Measurements from ENCODE around the gene SCGB1C1. TPM values are rescaled to one million over a fixed set of nuclear protein-coding genes. Genes with fewer than 3 reads are reported as not detected.

Gene SCGB1C1
- total and polyA plus RNA-seq, 9 of the 15 experiments (the other 6 are each of a cell fraction or from before 2014, with no cell fraction given), result not detected

DNA sequence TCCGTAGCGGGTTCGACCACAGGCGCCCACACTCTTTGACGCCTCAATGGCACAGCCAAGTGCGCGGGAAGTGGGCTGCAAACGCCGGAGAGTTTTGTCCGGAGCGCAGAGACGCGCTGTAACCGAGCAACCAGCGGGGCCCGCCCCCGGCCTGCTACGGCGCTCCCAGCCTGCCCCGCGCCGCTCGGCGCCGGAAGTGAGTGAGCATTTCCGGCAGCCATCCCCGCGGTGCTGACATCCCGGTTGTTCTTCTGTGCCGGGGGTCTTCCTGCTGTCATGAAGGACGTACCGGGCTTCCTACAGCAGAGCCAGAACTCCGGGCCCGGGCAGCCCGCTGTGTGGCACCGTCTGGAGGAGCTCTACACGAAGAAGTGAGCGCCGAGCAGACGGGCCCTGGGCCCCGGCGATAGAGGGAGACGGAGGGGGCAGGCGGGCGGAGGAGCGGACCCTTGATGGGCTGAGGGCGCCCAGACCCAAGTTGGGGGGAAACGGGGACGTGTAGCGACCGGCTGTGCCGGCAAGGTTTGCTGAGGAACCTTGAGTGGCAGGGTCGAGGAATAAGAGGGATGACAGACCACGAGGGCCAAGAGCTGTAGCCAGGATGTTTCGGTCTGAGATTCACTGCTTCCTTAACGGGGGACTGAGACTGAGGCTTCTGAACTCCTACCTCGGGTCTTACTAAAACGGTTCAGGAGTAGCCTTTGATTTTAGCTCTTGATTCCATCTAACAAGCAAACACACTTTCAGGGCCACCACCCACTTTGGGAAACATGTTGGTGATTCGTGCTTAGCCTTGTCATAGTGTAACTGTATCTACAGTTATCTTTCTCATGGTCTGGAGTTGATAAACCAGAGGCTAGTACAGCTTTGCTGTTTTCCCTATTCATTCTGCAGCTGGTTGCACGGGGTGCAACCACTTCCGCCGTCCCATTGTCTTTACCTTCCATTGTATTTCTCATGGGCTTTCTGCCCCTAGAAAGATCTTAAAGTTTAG, 44.2 kb downstream of the SCGB1C1 start, which contains the start of gene PSMD13 (continued):
- TF ChIP-seq CBX3 (IDR thresholded peaks at IDR 0.05; ENCODE audit: borderline replicate concordance in 1 of 2, low read length in 2 of 2), result no peak
- TF ChIP-seq ZNF764 (CRISPR knock-in tag; IDR thresholded peaks at IDR 0.05; ENCODE audit: low read depth), result no peak
- no peak for TF ChIP-seq POLR3G (IDR thresholded peaks at IDR 0.05; ENCODE audit: extremely low read depth, insufficient read length, insufficient replicate concordance)
- TF ChIP-seq SRSF7 (optimal IDR thresholded peaks at IDR 0.05; ENCODE audit: low read depth, low read length), result no peak
- TF ChIP-seq MCM5 (IDR thresholded peaks at IDR 0.05; ENCODE audit: low read depth), result no peak
- TF ChIP-seq HNRNPUL1 (IDR thresholded peaks at IDR 0.05; ENCODE audit: low read length), result no peak
- no peak; the same call in none of the 2 replicates for TF ChIP-seq MXI1 (IDR thresholded peaks at IDR 0.05; ENCODE audit: low read depth, low read length)
- TF ChIP-seq HNRNPK (IDR thresholded peaks at IDR 0.05; ENCODE audit: low read depth, low read length, poor library complexity, severe bottlenecking), result no peak
- no peak for TF ChIP-seq MCM2 (IDR thresholded peaks at IDR 0.05; ENCODE audit: low read depth)
- TF ChIP-seq RFX5 (IDR thresholded peaks at IDR 0.05; ENCODE audit: low read depth, low read length), result no peak
- TF ChIP-seq, protein P1, sequence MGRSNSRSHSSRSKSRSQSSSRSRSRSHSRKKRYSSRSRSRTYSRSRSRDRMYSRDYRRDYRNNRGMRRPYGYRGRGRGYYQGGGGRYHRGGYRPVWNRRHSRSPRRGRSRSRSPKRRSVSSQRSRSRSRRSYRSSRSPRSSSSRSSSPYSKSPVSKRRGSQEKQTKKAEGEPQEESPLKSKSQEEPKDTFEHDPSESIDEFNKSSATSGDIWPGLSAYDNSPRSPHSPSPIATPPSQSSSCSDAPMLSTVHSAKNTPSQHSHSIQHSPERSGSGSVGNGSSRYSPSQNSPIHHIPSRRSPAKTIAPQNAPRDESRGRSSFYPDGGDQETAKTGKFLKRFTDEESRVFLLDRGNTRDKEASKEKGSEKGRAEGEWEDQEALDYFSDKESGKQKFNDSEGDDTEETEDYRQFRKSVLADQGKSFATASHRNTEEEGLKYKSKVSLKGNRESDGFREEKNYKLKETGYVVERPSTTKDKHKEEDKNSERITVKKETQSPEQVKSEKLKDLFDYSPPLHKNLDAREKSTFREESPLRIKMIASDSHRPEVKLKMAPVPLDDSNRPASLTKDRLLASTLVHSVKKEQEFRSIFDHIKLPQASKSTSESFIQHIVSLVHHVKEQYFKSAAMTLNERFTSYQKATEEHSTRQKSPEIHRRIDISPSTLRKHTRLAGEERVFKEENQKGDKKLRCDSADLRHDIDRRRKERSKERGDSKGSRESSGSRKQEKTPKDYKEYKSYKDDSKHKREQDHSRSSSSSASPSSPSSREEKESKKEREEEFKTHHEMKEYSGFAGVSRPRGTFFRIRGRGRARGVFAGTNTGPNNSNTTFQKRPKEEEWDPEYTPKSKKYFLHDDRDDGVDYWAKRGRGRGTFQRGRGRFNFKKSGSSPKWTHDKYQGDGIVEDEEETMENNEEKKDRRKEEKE (IDR thresholded peaks at IDR 0.05; ENCODE audit: borderline replicate concordance in 1 of 2, control insufficient read depth in 1 of 2, low read depth in 2 of 2, low read length in 1 of 2), result no peak
- no peak for TF ChIP-seq KAT8 (IDR thresholded peaks at IDR 0.05; ENCODE audit: low read depth)
- 0 out of 2 replicates have a peak, but pooled peaks have one; percentile 76 for TF ChIP-seq EGR1 (conservative IDR thresholded peaks at IDR 0.05)
- no peak for TF ChIP-seq ZNF785 (CRISPR knock-in tag; IDR thresholded peaks at IDR 0.05)
- no peak for TF ChIP-seq CBX8 (IDR thresholded peaks at IDR 0.05; ENCODE audit: borderline replicate concordance, extremely low read depth, low read depth, low read length, poor library complexity, severe bottlenecking)
- TF ChIP-seq RBM25 (IDR thresholded peaks at IDR 0.05; ENCODE audit: low read depth, low read length, severe bottlenecking), result no peak
- no peak for TF ChIP-seq RUNX1 (IDR thresholded peaks at IDR 0.05; ENCODE audit: low read depth)
- TF ChIP-seq BCL6 (CRISPR knock-in tag; IDR thresholded peaks at IDR 0.05), result no peak
- TF ChIP-seq FOXK2 (conservative IDR thresholded peaks at IDR 0.05 in 1 of 2, IDR thresholded peaks at IDR 0.05 in 1 of 2; ENCODE audit: low read depth in 2 of 2), result peak; percentile 29 to 34; a peak in 1 of 4 replicates
- TF ChIP-seq ZBTB17 (CRISPR knock-in tag; IDR thresholded peaks at IDR 0.05), result no peak
- no peak for TF ChIP-seq MAFF (IDR thresholded peaks at IDR 0.05; ENCODE audit: low read length)
- no peak for TF ChIP-seq ZNF175 (CRISPR knock-in tag; IDR thresholded peaks at IDR 0.05; ENCODE audit: low read depth)
- no peak for TF ChIP-seq RBM17 (IDR thresholded peaks at IDR 0.05; ENCODE audit: borderline replicate concordance, low read depth, low read length)
- peak; percentile 26 for TF ChIP-seq POLR2AphosphoS5 (IDR thresholded peaks at IDR 0.05; ENCODE audit: control insufficient read depth, insufficient read depth, low read depth, low read length)
- TF ChIP-seq ZKSCAN8 (CRISPR knock-in tag; IDR thresholded peaks at IDR 0.05), result no peak
- 0 out of 2 replicates have a peak, but pooled peaks have one; percentile 17 for TF ChIP-seq MTA3 (IDR thresholded peaks at IDR 0.05; ENCODE audit: borderline replicate concordance)

Data from K562 (cell line).